OCI-LY1 (cell line): ENCODE results near the gene RFX8.

Experiments
- CTCF ChIP-seq: fragments of 200-600 bp; sonication (generic), shearing (Covaris generic); IDR thresholded peaks from 2 replicates; pipeline ENCODE4 v1.5.1; 2017; ENCODE audit warnings: mild to moderate bottlenecking, antibody characterized with exemption, low read length, moderate library complexity, mixed read lengths
- EZH2 ChIP-seq: fragments of 200-600 bp; sonication (generic), shearing (Covaris generic); IDR thresholded peaks from 2 replicates; pipeline ENCODE4 v1.8.0; 2017; ENCODE audit warnings: borderline replicate concordance, mixed run types, mild to moderate bottlenecking, antibody characterized with exemption, low read length, moderate library complexity, mixed read lengths

- TF ChIP-seq EZH2 (no peak), CTCF (no peak)
These were observed 115.4 kb downstream of the RFX8 start for GRCh38 chr2:101359410-101359954.
